ENCODE measurements around the gene FCRLB. TPM values are rescaled to one million over a fixed set of nuclear protein-coding genes. Genes with fewer than 3 reads are reported as not detected.

FCRLB gene
- total RNA-seq, 1 donor from 2014 or later, result not detected

DNA sequence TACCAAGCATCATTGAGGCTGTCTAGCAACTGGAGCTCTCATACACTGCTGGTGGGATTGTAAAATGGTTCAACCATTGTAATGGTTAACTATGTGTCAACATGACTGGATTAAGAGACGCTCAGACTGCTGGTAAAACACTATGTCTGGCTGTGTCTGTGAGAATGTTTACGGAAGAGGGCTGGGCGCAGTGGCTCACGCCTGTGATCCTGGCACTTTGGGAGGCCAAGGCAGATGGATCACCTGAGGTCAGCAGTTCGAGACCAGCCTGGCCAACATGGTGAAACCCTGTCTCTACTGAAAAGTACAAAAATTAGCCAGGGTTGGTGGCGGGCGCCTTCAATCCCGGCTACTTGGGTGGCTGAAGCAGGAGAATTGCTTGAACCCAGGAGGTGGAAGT, 19.1 kb upstream of the FCRLB start:
- Mint-ChIP-seq H3K9me3 (no peaks in the 10 kb centered on the region), H3K4me3 (no peak overlapping the region), H3K4me1 (ENCODE audit: low read depth) (no peaks in the 10 kb centered on the region), H3K27ac (no peak overlapping the region), H3K27me3 (ENCODE audit: insufficient read depth) (peaks cover 29% of the 10 kb centered on the region), H3K36me3 (ENCODE audit: low read depth) (no peaks in the 10 kb centered on the region)
- DNase-seq (ENCODE audit: low spot score), result no peak
- intact Hi-C loops (cut with micrococcal nuclease), result no loop called here

DNA sequence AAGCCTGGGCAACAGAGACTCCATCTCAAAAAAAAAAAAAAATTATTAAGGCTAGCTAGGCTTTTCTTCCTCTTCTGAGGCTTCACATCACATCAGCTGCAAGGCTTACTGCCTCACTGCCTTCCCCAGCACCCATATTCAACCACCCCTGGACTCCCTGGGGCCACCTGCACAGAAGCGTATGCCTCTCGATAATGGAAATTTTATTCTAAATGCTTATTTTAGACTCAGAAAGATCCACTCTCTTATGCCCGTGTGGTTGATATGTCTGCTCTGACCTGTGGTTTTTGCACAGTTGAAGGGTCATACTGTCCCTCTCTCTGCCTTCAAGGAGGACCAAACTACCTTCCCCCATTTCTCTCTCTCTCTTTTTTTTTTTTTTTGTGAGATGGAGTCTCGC, 15.8 kb upstream of the FCRLB start:
- Mint-ChIP-seq H3K27me3 (ENCODE audit: insufficient read depth) (peaks cover 18% of the 10 kb centered on the region), H3K36me3 (ENCODE audit: low read depth) (no peaks in the 10 kb centered on the region)

DNA sequence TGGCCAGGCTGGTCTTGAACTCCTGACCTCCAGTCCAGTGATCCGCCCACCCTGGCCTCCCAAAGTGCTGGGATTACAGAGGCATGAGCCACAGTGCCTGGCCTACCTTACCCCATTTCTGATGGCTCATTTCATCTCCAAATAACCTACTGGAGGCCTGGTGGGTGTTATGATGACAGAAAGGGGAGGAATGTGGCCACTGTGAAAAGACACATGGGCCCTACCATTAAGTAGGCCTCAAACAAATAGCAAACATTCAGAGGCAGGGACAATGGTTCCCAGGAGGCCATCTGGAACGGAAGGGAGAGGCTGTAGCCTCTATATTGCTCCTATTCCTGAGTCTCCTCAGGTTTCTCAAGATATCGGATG, 15.2 kb upstream of the FCRLB start:
- no peaks in the 10 kb centered on the region for H3K36me3 Mint-ChIP-seq (ENCODE audit: low read depth)
- no peak overlapping the region for H3K4me3 Mint-ChIP-seq
- DNase-seq (ENCODE audit: low spot score), result no peak
- intact Hi-C loops (cut with micrococcal nuclease), result no loop called here
- H3K4me1 Mint-ChIP-seq (ENCODE audit: low read depth), result no peaks in the 10 kb centered on the region
- H3K9me3 Mint-ChIP-seq, result no peaks in the 10 kb centered on the region
- peaks cover 17% of the 10 kb centered on the region for H3K27me3 Mint-ChIP-seq (ENCODE audit: insufficient read depth)
- no peak overlapping the region for H3K27ac Mint-ChIP-seq

More for the DNA sequence above, 15.8 kb upstream of the FCRLB start:
- Mint-ChIP-seq H3K4me3 (no peak overlapping the region), H3K4me1 (ENCODE audit: low read depth) (no peaks in the 10 kb centered on the region), H3K27ac (no peak overlapping the region), H3K9me3 (no peaks in the 10 kb centered on the region)
- no peak for DNase-seq (ENCODE audit: low spot score)
- intact Hi-C loops (cut with micrococcal nuclease), result no loop called here

DNA sequence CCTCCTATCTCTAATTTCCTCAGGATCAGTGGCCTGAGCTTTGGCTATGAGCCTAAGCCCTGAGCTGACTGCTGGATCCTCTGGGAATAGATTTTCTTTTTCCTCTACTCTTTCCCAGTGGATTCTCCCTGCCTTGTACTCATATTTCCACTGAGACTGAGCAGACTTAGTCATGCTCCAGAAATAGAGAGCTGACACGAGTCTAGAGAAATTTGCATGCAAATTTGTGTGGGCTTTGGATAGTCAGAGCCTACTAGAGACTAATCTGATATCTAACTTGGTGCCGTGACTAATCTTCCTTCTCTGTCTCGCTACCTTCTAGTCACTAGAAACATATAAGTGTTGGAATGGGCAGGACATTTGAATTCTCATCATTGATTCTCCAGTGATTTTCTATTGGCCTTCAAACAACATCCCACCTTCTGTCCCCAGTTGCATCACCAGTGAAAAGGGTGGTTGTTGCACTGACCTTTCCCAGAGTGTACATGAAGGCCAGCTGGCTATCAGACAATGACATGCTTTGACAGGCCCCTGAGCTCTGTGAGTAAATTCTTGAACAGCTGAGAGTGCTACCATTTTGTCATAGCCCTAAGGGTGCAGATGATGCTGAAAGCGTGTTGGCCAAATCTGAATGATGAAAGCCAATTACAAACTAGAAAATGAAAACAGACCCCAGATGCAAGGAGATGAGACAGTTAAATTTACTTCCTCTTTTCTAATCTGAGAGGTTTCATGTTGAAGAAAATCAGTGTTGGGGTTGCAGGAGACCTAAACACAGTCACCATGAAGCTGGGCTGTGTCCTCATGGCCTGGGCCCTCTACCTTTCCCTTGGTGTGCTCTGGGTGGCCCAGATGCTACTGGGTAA, 14.6 kb upstream of the FCRLB start, which contains the start of gene FCRLA:
TSS of gene FCRLA (plus strand) at position 748 of the 866 bp plus-strand sequence. CDS start at position 784, 36 bp downstream.
- DNase-seq (ENCODE audit: low spot score), result no peak
- H3K4me1 Mint-ChIP-seq (ENCODE audit: low read depth), result no peaks in the 10 kb centered on the region
- H3K27ac Mint-ChIP-seq, result no peak within 1 kb of the TSS
- no peak within 1 kb of the TSS for H3K4me3 Mint-ChIP-seq
- no peaks in the 10 kb centered on the region for H3K9me3 Mint-ChIP-seq
- H3K27me3 Mint-ChIP-seq (ENCODE audit: insufficient read depth), result peaks cover 17% of the 10 kb centered on the region
- no peaks in the 10 kb centered on the region for H3K36me3 Mint-ChIP-seq (ENCODE audit: low read depth)
- intact Hi-C loops (cut with micrococcal nuclease), result no loop called here

DNA sequence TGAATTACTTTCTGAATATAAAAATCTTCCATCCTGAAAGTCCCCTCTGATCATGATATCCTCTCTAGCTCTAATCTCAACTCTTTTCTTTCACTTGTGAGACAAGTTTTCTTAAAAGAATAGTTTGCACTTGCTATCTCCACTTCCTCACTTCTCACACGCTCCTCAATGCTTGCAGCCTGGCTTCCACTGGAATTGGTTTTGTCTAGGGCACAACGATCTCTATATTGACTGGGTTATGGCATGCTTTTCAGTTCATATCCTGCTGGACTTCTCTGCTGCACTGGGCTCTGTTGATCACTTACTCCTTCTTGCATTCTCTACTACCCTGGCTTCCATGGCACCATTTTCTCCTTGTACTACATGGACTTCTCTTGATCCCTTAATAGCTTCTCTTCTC, 13.8 kb upstream of the FCRLB start:
- no peak overlapping the region for H3K4me3 Mint-ChIP-seq
- intact Hi-C loops (cut with micrococcal nuclease), result no loop called here
- H3K27me3 Mint-ChIP-seq (ENCODE audit: insufficient read depth), result peaks cover 17% of the 10 kb centered on the region
- no peaks in the 10 kb centered on the region for H3K36me3 Mint-ChIP-seq (ENCODE audit: low read depth)
- H3K4me1 Mint-ChIP-seq (ENCODE audit: low read depth), result no peaks in the 10 kb centered on the region
- no peak overlapping the region for H3K27ac Mint-ChIP-seq
- H3K9me3 Mint-ChIP-seq, result no peaks in the 10 kb centered on the region
- no peak for DNase-seq (ENCODE audit: low spot score)

DNA sequence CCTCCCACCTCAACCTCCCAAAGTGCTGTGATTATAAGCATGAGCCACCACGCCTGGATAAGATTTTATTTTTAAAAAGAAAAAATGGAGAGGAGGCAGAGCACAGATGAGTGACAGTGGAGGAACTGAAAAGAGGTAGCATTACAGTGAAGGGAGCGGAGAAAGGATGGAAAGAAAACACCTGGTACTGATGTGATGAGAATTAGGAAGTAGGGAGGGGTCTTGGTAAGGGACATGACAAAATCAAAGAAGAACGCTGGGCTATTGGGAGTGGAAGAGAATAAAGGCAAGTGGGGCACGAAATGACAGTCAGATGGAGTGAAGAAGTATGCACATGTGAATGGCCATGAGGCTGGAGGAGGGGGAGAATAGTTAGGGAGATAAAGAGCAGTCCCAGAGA, 12.0 kb upstream of the FCRLB start:
- H3K27me3 Mint-ChIP-seq (ENCODE audit: insufficient read depth), result peaks cover 9% of the 10 kb centered on the region
- intact Hi-C loops (cut with micrococcal nuclease), result no loop called here
- H3K4me3 Mint-ChIP-seq, result no peak overlapping the region

DNA sequence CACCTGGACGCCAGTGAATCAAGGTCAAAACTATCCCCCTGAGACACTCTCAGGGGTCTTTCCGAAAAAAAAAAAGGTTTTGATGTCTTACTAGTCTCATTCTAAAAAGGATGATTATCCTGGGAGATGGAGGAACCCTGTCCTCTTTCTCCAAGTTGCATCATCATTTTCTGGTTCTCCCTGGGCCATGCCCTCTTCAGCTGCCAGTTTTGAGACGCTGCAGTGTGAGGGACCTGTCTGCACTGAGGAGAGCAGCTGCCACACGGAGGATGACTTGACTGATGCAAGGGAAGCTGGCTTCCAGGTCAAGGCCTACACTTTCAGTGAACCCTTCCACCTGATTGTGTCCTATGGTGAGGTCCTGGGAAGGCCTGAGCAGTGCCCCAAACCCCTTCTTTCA, 10.8 kb upstream of the FCRLB start:
- Mint-ChIP-seq H3K27ac (no peak overlapping the region), H3K27me3 (ENCODE audit: insufficient read depth) (peaks cover 16% of the 10 kb centered on the region), H3K36me3 (ENCODE audit: low read depth) (no peaks in the 10 kb centered on the region), H3K4me3 (no peak overlapping the region), H3K4me1 (ENCODE audit: low read depth) (no peaks in the 10 kb centered on the region), H3K9me3 (no peaks in the 10 kb centered on the region)
- no peak for DNase-seq (ENCODE audit: low spot score)
- intact Hi-C loops (cut with micrococcal nuclease), result no loop called here

More for the DNA sequence above, 12.0 kb upstream of the FCRLB start:
- H3K36me3 Mint-ChIP-seq (ENCODE audit: low read depth), result no peaks in the 10 kb centered on the region
- no peaks in the 10 kb centered on the region for H3K4me1 Mint-ChIP-seq (ENCODE audit: low read depth)
- H3K27ac Mint-ChIP-seq, result no peak overlapping the region
- no peak for DNase-seq (ENCODE audit: low spot score)
- no peaks in the 10 kb centered on the region for H3K9me3 Mint-ChIP-seq

DNA sequence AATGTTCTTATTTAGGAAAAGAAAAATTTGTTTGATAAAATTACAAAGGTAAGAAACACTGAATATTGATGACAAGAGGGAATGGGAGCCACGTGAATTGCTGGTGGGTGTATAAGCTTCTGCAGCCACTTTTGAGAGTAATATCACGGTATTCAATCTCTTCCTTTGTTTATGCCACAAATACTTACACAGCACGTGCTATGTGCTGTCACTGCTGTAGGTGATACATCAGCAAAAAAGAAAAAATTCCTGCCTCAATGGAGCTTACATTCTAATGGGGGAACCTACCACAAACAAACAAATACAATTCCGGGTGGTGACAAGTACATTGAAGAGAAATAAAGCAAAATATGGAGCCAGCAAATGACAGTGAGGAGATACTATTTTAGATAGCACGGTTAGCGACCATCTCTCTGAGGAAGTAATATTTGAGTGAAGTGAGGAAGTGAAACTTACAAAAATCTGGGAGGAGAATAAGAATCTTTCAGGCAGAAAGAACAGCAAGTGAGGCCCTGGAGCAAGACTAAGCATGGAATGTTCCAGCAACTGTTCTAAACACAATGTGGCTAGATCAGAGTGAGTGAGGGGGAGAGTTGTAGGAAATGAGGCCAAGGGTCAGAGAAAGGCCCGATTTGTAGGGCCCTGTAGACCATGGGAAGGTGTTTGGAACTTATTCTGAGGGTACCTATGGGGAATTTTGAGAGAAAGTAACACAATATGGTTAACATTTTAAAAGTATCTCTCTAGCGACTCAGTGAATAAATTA, 2.6 kb upstream of the FCRLB start:
- no peak for DNase-seq (ENCODE audit: low spot score)
- no peak overlapping the region for H3K4me3 Mint-ChIP-seq
- intact Hi-C loops (cut with micrococcal nuclease), result no loop called here

DNA sequence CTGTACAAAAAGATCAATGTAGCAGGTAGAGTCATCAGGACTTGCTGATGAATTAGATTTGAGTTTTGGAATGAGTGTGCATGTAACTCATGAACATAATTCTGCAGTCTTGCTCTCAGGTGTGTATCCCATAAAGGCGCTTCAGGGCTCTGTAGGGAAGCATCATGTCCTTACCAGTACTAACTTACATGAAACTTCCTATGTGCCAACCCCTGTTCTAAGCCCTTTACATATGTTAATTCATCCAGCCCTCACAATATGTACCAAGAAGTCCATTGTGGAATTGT, 2.1 kb upstream of the FCRLB start:
- H3K27ac Mint-ChIP-seq, result no peak overlapping the region
- intact Hi-C loops (cut with micrococcal nuclease), result no loop called here
- DNase-seq (ENCODE audit: low spot score), result no peak
- no peaks in the 10 kb centered on the region for H3K36me3 Mint-ChIP-seq (ENCODE audit: low read depth)
- H3K9me3 Mint-ChIP-seq, result no peaks in the 10 kb centered on the region
- H3K4me3 Mint-ChIP-seq, result no peak overlapping the region
- H3K4me1 Mint-ChIP-seq (ENCODE audit: low read depth), result peaks cover 13% of the 10 kb centered on the region
- H3K27me3 Mint-ChIP-seq (ENCODE audit: insufficient read depth), result peaks cover 70% of the 10 kb centered on the region

More for the DNA sequence above, 2.6 kb upstream of the FCRLB start:
- Mint-ChIP-seq H3K36me3 (ENCODE audit: low read depth) (no peaks in the 10 kb centered on the region), H3K9me3 (no peaks in the 10 kb centered on the region), H3K27me3 (ENCODE audit: insufficient read depth) (peaks cover 67% of the 10 kb centered on the region), H3K27ac (no peak overlapping the region), H3K4me1 (ENCODE audit: low read depth) (peaks cover 13% of the 10 kb centered on the region)

DNA sequence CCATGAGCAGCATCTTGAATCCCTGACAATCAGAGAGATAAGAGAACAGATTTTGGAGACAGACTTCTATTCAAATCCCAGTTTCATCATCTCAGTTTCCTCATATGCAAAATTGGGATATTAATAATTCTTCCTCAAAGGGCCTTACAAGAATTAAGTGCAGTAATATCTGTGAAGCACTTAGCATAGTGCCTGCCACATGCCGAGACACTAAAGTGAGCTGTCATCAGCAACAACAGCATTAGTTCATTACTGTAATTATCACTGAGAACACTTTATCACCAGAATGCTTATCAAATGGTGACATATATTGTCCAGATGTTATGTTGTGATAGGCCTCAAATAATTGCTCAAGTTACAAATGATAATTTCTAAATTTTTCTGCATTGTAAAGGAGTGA, 922 bp upstream of the FCRLB start:
- no peak for DNase-seq (ENCODE audit: low spot score)
- intact Hi-C loops (cut with micrococcal nuclease), result no loop called here
- H3K4me3 Mint-ChIP-seq, result no peak overlapping the region
- H3K27me3 Mint-ChIP-seq (ENCODE audit: insufficient read depth), result peaks cover 74% of the 10 kb centered on the region
- no peaks in the 10 kb centered on the region for H3K9me3 Mint-ChIP-seq
- H3K4me1 Mint-ChIP-seq (ENCODE audit: low read depth), result peaks cover 15% of the 10 kb centered on the region
- H3K36me3 Mint-ChIP-seq (ENCODE audit: low read depth), result no peaks in the 10 kb centered on the region
- H3K27ac Mint-ChIP-seq, result no peak overlapping the region

DNA sequence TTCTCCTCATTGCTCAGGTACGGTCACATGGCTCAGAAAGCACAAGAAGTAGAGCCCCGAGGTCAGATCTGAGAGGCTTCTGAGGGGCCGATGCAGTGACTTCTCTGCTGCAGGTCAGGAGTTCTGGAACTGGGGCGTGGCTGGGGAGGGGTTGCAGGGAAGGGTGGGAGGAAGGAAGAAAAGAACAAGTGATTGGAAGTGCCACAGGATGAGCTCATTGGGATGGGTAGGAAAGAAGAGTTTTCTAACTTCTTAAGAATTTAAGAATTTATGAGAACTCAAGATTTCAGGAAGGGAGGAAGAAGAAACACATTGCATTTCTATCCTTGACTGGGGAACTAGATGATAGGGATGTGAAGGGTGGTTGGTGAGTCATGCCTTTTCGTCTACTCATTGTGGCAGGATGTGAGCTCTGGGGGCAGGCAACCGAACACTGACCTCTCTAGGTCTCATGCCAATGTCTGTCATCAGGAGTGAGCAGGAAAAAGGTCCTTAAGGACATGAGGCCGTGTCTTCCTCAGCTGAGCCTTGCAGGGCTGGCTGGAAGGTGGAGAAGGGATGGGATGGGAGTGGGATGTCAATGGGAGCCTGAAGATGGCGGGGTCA, 497 bp downstream of the FCRLB start:
- H3K27me3 Mint-ChIP-seq (ENCODE audit: insufficient read depth), result peaks cover 74% of the 10 kb centered on the region
- peaks cover 24% of the 10 kb centered on the region for H3K4me1 Mint-ChIP-seq (ENCODE audit: low read depth)
- no peaks in the 10 kb centered on the region for H3K9me3 Mint-ChIP-seq
- intact Hi-C loops (cut with micrococcal nuclease), result no loop called here
- H3K4me3 Mint-ChIP-seq, result no peak overlapping the region
- DNase-seq (ENCODE audit: low spot score), result no peak
- H3K36me3 Mint-ChIP-seq (ENCODE audit: low read depth), result peaks cover 3% of the 10 kb centered on the region
- H3K27ac Mint-ChIP-seq, result no peak overlapping the region

DNA sequence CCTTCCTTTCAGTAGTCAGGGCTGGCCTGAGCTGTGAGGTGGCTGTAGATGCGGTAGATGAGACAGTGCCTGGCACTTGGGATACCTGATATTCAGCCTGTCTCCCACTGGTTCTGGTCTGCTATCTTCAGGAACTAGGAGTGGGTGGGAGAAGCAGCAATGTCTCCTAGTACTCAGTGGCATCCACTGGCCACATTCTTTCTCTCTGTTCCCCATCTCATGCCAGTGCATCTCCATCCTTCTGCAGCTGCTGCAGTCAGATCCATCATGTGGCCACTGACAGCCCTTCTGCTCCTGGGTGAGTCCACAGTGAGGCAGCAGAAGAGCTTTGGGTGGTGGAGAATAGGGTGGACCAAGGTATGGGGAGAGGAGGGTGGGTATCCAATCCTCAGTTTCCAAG, 1.1 kb downstream of the FCRLB start:
- Mint-ChIP-seq H3K4me3 (no peak overlapping the region), H3K27me3 (ENCODE audit: insufficient read depth) (peaks cover 70% of the 10 kb centered on the region), H3K4me1 (ENCODE audit: low read depth) (peaks cover 25% of the 10 kb centered on the region), H3K9me3 (no peaks in the 10 kb centered on the region), H3K27ac (no peak overlapping the region), H3K36me3 (ENCODE audit: low read depth) (peaks cover 3% of the 10 kb centered on the region)
- DNase-seq (ENCODE audit: low spot score), result no peak
- intact Hi-C loops (cut with micrococcal nuclease), result no loop called here

DNA sequence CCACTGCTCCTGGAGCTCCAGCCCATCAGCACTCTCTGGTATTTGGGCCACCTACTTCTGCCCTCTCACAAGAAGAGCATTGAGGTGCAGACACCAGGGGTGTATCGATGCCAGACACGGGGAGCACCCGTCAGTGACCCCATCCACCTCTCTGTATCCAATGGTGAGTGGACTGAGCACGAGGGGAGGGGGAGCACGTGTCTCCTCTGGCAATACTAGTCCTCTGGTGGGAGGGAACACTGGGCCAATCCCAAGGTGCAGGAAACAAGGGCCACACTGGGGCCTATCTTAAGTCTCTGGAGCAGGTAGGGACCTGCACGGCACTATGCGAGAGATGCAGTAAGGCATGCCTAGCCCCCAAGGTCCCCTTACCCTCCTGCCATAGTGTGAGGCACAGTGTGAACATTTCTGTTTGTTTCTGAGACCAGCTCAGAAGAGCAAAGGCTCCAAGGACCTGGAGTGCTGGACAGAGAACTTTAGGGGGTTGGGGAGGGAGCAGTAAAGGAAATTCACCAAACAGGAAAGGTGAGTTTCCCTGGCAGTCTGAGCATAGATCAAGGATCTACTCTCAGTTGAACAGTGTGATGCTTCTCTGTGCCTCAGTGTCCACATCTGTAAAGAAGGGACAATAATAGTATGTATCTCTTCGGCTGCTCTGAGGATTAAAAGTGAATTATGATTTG, 2.3 kb downstream of the FCRLB start:
- H3K27me3 Mint-ChIP-seq (ENCODE audit: insufficient read depth), result peaks cover 76% of the 10 kb centered on the region
- intact Hi-C loops (cut with micrococcal nuclease), result no loop called here

More for the DNA sequence above, 2.3 kb downstream of the FCRLB start:
- Mint-ChIP-seq H3K9me3 (no peaks in the 10 kb centered on the region), H3K4me3 (no peak overlapping the region), H3K4me1 (ENCODE audit: low read depth) (peaks cover 32% of the 10 kb centered on the region), H3K36me3 (ENCODE audit: low read depth) (peaks cover 6% of the 10 kb centered on the region), H3K27ac (no peak overlapping the region)
- no peak for DNase-seq (ENCODE audit: low spot score)
